Spleen (tissue), 11 donors: ENCODE data around the gene GHRHR. TPM values are rescaled to one million over a fixed set of nuclear protein-coding genes. Genes with fewer than 3 reads are reported as not detected.

ENCODE experiments used
- DNase-seq: peaks from one replicate; pipeline ENCODE4 v3.0.0-alpha.2; 2020
- H3K27ac ChIP-seq, 8 donors: fragments of 200-600 bp; sonication (generic) in 7 of 8; 1 replicate in 4 of 8; 2 replicates in 4 of 8; pipeline versions ENCODE4 v1.5.0 to v1.8.0; 2016 to 2021; ENCODE audit warnings: inconsistent platforms in 4 of 8, mild to moderate bottlenecking in 4 of 8, moderate library complexity in 1 of 8
- H3K27me3 ChIP-seq, 7 donors: fragments of 200-600 bp; sonication (generic) in 6 of 7; replicated peaks in 1 of 7; 1 replicate in 4 of 7; 2 replicates in 3 of 7; pipeline versions ENCODE4 v1.5.0 to v1.8.0; 2016 to 2021; ENCODE audit warnings: inconsistent platforms in 3 of 7, mild to moderate bottlenecking in 1 of 7
- H3K36me3 ChIP-seq, 6 donors: fragments of 200-600 bp; sonication (generic) in 5 of 6; 1 replicate in 4 of 6; 2 replicates in 2 of 6; pipeline versions ENCODE4 v1.5.0 to v1.8.0; 2016 to 2021; ENCODE audit warnings: inconsistent platforms in 2 of 6
- H3K4me1 ChIP-seq, 6 donors: fragments of 200-600 bp; sonication (generic) in 5 of 6; 1 replicate in 3 of 6; 2 replicates in 3 of 6; pipeline versions ENCODE4 v1.5.0 to v1.8.0; 2016 to 2021; ENCODE audit warnings: inconsistent platforms in 3 of 6
- H3K4me3 ChIP-seq, 8 donors: fragments of 200-600 bp; sonication (generic) in 7 of 8; 1 replicate in 4 of 8; 2 replicates in 4 of 8; pipeline versions ENCODE4 v1.5.0 to v1.8.0; 2016 to 2021; ENCODE audit warnings: inconsistent platforms in 4 of 8, mild to moderate bottlenecking in 4 of 8, moderate library complexity in 2 of 8
- H3K9me3 ChIP-seq, 8 donors: fragments of 200-600 bp; sonication (generic) in 7 of 8; 1 replicate in 4 of 8; 2 replicates in 4 of 8; pipeline versions ENCODE4 v1.5.0 to v1.8.0; 2016 to 2021; ENCODE audit warnings: inconsistent platforms in 4 of 8
- POLR2A ChIP-seq, 3 donors: fragments of 450-650 bp; IDR thresholded peaks; one replicate each; pipeline ENCODE4 v1.5.1; 2017; ENCODE audit warnings: antibody characterized with exemption in 3 of 3, mild to moderate bottlenecking in 1 of 3
- POLR2AphosphoS5 ChIP-seq, 3 donors: sonication (generic); formaldehyde crosslinking; IDR thresholded peaks; one replicate each; pipeline ENCODE4 v1.5.1; 2017; ENCODE audit warnings: antibody characterized with exemption in 3 of 3
- WGBS, 5 donors: extraction: QIAGEN DNeasy Blood & Tissue Kit in 3 of 5; methylation state at CpG; one replicate each; pipeline versions ENCODE4 v1.1.5 to v1.1.7; 2013 to 2018; 5-methylcytosine and 5-hydroxymethylcytosine counted together
- intact Hi-C: fragments of 100-400 bp; cut with DNase I; formaldehyde crosslinking; loops from one replicate; pipeline ENCODE4 v1.15.0; 2023; ENCODE audit warnings: low total_unique reads
- polyA plus RNA-seq, 3 donors: library from polyadenylated mRNA; stranded (reverse); fragments of 200-250 nt; gene quantifications; one replicate each; pipeline ENCODE4 v1.2.1, GENCODE V29; 2013
- total RNA-seq, 7 donors: library from RNA; depleted of rRNA in 3 of 7; stranded (reverse); fragments of >200 nt in 3 of 7; fragmentation: NEBNext Ultra II Directional in 4 of 7; extraction: Animal tissue kit (Norgen Biotek cat#: 25700) in 4 of 7; gene quantifications; one replicate each; pipeline versions ENCODE4 v1.1.0 to v1.2.1, GENCODE V29; 2016 to 2021
- TF ChIP-seq, protein P1 (sequence below), 11 experiments: fragments of 200-600 bp in 7 of 11; fragments of 450-650 bp in 4 of 11; sonication (generic) in 4 of 11; IDR thresholded peaks in 8 of 11; conservative IDR thresholded peaks in 3 of 11; 1 replicate in 7 of 11; 2 replicates in 4 of 11; pipeline versions ENCODE4 v1.4.0 to v1.8.0; 2016 to 2021; ENCODE audit warnings: antibody characterized with exemption in 11 of 11, inconsistent platforms in 4 of 11, mild to moderate bottlenecking in 1 of 11
- donor health status: healthy with polysubstance abuse.
- donor health status: DM: no; HTN: no; CAD: no; lungs with moderate emphysema.
- donor health status: DM: no; HTN: no; CAD: no.
- donor health status: Bipolar disorder and iron deficiency.
- donor health status: healthy.
- donor health status: DM: no; HTN: no; CAD: no.
- donor health status: DM: yes; HTN: yes; CAD: no.

The GHRHR gene
- total and polyA plus RNA-seq, 10 donors = not detected

DNA sequence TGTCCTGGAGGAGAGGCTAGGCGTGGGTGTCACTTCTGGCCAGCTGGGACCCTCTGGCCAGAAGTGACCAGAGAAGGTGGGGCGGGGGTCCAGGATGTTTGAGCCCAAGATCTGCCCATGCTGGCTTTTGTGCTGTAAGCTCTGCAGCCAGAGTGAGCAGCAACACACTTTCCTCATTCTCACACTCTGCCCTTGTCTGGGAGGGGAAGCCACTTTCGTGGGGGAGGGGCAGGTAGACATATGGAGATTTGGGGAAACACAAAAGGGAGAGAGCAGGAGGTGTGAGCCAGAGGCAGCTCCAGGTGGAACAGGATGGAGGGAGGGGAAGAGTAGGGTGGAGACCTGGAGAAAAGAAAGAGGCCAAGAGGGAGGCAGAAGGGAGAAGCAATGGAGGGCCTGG, 56.9 kb downstream of the GHRHR start:
- DNase-seq = peak; percentile 47
- TF ChIP-seq POLR2AphosphoS5 (IDR thresholded peaks at IDR 0.05) = no peak
- TF ChIP-seq, protein P1, sequence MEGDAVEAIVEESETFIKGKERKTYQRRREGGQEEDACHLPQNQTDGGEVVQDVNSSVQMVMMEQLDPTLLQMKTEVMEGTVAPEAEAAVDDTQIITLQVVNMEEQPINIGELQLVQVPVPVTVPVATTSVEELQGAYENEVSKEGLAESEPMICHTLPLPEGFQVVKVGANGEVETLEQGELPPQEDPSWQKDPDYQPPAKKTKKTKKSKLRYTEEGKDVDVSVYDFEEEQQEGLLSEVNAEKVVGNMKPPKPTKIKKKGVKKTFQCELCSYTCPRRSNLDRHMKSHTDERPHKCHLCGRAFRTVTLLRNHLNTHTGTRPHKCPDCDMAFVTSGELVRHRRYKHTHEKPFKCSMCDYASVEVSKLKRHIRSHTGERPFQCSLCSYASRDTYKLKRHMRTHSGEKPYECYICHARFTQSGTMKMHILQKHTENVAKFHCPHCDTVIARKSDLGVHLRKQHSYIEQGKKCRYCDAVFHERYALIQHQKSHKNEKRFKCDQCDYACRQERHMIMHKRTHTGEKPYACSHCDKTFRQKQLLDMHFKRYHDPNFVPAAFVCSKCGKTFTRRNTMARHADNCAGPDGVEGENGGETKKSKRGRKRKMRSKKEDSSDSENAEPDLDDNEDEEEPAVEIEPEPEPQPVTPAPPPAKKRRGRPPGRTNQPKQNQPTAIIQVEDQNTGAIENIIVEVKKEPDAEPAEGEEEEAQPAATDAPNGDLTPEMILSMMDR (IDR thresholded peaks at IDR 0.05 in 8 of 11, conservative IDR thresholded peaks at IDR 0.05 in 3 of 11) = no peak
- no peak for TF ChIP-seq POLR2A (IDR thresholded peaks at IDR 0.05)
- Histone ChIP-seq H3K9me3 (no peaks in the 10 kb centered on the region), H3K4me1 (peaks cover 0 to 4% (median 0%) of the 10 kb centered on the region in 6 donors), H3K27ac (no peak overlapping the region), H3K4me3 (no peak overlapping the region), H3K36me3 (no peaks in the 10 kb centered on the region), H3K27me3 (peaks cover 0 to 2% (median 0%) of the 10 kb centered on the region in 7 donors)
- intact Hi-C loops = no loop called here
- 42 to 74% (median 63%) methylated on average over 3 of the region's 3 CpGs for WGBS, 5 donors

DNA sequence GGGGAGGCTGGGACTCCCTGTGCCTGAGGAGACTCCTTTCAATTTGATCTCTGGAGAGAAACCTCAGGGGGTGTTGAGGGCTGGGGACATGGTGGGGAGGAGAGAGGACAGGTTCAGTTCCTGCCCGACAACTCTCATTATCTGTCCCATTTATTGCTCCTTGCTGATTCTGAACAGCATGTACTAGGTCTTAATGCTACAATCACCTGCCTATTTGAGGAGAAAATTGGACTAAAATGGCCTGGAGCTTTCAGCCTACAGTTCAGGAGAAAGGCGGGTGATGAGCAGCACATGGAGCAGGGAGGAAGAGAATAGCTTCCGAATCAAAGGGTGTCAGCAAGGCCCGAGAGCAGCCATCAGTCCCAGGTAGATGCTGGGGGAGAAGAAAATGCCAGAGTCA, 58.4 kb downstream of the GHRHR start:
- no peaks in the 10 kb centered on the region for H3K9me3 ChIP-seq
- H3K27me3 ChIP-seq = peaks cover 0 to 8% (median 0%) of the 10 kb centered on the region in 7 donors
- no peaks in the 10 kb centered on the region for H3K36me3 ChIP-seq
- 86 to 95% (median 91%) methylated on average over 4 of the region's 4 CpGs for WGBS, 5 donors
- H3K4me3 ChIP-seq = no peak overlapping the region
- H3K27ac ChIP-seq = no peak overlapping the region
- intact Hi-C loops = no loop called here
- H3K4me1 ChIP-seq = peaks cover 0 to 8% (median 4%) of the 10 kb centered on the region in 6 donors
- TF ChIP-seq POLR2AphosphoS5 (IDR thresholded peaks at IDR 0.05) (no peak), POLR2A (IDR thresholded peaks at IDR 0.05) (no peak)
- TF ChIP-seq, protein P1 (IDR thresholded peaks at IDR 0.05 in 8 of 11, conservative IDR thresholded peaks at IDR 0.05 in 3 of 11) = no peak
- peak; percentile 33 for DNase-seq

- Histone ChIP-seq H3K9me3 (no peaks in the 10 kb centered on the region), H3K4me3 (no peak overlapping the region), H3K4me1 (peaks cover 0 to 14% (median 6%) of the 10 kb centered on the region in 6 donors), H3K36me3 (no peaks in the 10 kb centered on the region), H3K27me3 (peaks cover 0 to 14% (median 0%) of the 10 kb centered on the region in 7 donors), H3K27ac (no peak overlapping the region)
- DNase-seq = peak; percentile 52
- intact Hi-C loops = no loop called here
- WGBS, 5 donors = 67 to 88% (median 80%) methylated on average over 3 of the region's 3 CpGs
- TF ChIP-seq POLR2AphosphoS5 (IDR thresholded peaks at IDR 0.05) (no peak), POLR2A (IDR thresholded peaks at IDR 0.05) (no peak)
- TF ChIP-seq, protein P1 (IDR thresholded peaks at IDR 0.05 in 8 of 11, conservative IDR thresholded peaks at IDR 0.05 in 3 of 11) = no peak
Observed at GRCh38 chr7:31022726-31023125, 59.0 kb downstream of the GHRHR start.

DNA sequence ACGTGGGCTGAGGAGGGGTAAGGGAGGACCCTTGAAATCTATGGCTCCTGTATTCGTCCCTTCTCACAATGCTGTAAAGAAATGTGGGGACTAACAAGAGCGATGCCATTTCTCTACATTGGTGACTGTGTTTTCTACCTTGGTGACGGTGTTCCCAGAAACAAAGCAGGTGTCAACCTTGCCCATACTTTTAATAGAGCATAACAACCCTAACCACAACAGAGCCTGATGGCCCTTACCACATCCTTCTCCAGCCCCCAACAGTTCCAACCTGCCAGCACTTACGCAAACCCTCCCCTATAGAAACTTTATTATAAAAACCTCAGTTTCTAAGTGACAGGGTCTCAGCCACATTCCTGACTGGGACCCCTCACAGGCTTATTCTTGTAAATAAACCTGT, 60.1 kb downstream of the GHRHR start:
- no peak for TF ChIP-seq POLR2A (IDR thresholded peaks at IDR 0.05)
- no peak for TF ChIP-seq POLR2AphosphoS5 (IDR thresholded peaks at IDR 0.05)
- TF ChIP-seq, protein P1 (IDR thresholded peaks at IDR 0.05 in 8 of 11, conservative IDR thresholded peaks at IDR 0.05 in 3 of 11) = no peak
- 55 to 70% (median 69%) methylated on average over 5 of the region's 5 CpGs for WGBS, 5 donors
- no peak overlapping the region for H3K27ac ChIP-seq
- H3K4me3 ChIP-seq = no peak overlapping the region
- H3K36me3 ChIP-seq = no peaks in the 10 kb centered on the region
- peaks cover 0 to 15% (median 7%) of the 10 kb centered on the region in 6 donors for H3K4me1 ChIP-seq
- DNase-seq = peak; percentile 2
- intact Hi-C loops = no loop called here
- H3K9me3 ChIP-seq = no peaks in the 10 kb centered on the region
- H3K27me3 ChIP-seq = peaks cover 0 to 24% (median 0%) of the 10 kb centered on the region in 7 donors
